Measurements from ENCODE around the gene CLDN18.

The CLDN18 gene

DNA sequence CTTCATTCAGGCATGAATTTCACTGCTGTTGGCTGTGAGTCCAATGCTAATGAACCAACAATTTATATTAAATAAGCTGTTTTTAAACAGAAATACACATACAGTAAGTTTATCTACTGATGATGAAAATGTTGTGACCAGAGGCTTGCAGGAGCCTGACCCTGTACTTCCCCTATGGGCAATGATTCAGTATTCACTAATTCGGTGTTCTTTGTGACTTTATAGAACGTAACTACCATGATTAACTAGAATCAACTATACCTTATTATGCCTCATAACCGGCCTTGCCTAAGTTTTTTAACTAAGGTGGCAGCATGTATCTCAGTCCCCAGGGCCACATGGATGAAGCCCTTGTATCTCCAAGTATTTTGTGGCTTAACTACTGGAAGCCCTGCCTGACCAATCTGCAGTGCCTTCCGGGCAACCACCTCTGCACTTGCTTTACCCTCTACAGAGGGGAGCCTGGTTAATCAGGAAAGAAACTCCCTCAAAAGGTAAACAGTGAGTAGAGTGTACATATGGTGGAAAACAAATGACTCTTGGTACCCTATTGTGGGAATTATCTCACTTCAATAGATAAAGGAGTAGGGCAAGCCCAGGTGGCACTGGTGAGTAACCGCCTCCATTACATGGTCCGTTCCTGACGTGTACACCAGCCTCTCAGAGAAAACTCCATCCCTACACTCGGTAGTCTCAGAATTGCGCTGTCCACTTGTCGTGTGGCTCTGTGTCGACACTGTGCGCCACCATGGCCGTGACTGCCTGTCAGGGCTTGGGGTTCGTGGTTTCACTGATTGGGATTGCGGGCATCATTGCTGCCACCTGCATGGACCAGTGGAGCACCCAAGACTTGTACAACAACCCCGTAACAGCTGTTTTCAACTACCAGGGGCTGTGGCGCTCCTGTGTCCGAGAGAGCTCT is 11.6 kb upstream of the CLDN18 start:
- peaks cover 16% of the 10 kb centered on the region; the same call in 1 of the 2 replicates for H3K9me3 ChIP-seq (ENCODE audit: insufficient read depth, low read depth, low read length)
- no peaks in the 10 kb centered on the region for H3K27me3 ChIP-seq (ENCODE audit: insufficient read depth, low read length)
- H3K4me3 ChIP-seq (ENCODE audit: low read length): no peak overlapping the region
- no peaks in the 10 kb centered on the region for H3K36me3 ChIP-seq (ENCODE audit: insufficient read depth, low read length)
- H3K27ac ChIP-seq (ENCODE audit: low read depth, low read length): no peak overlapping the region
- WGBS: 94% methylated on average over 18 of the region's 18 CpGs
- H3K4me1 ChIP-seq (ENCODE audit: insufficient read depth, low read length): no peaks in the 10 kb centered on the region
- H3K9ac ChIP-seq (ENCODE audit: low read depth, low read length): no peak overlapping the region

DNA sequence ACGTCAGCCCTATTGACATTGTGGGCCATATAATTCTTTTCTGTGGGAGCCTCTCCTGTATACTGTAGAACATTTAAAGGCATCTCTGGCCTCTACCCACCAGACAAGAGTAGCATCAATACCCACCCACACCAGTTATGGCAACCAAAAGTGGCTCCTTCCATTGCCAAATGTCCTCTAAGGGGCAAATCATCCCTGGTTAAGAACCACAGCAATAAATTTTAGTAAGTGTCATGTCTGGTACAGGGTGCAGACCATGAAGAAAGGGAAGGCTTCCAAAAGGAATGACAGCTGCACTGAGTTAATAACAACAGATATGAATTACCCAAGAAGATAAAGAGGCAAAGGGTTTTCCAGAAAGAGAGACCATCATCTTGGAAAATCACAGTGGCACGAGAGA is 6.9 kb upstream of the CLDN18 start:
- Histone ChIP-seq H3K4me3 (ENCODE audit: low read length) (no peak overlapping the region), H3K4me1 (ENCODE audit: insufficient read depth, low read length) (no peaks in the 10 kb centered on the region), H3K27me3 (ENCODE audit: insufficient read depth, low read length) (no peaks in the 10 kb centered on the region), H3K27ac (ENCODE audit: low read depth, low read length) (no peak overlapping the region), H3K9ac (ENCODE audit: low read depth, low read length) (no peak overlapping the region), H3K36me3 (ENCODE audit: insufficient read depth, low read length) (no peaks in the 10 kb centered on the region), H3K9me3 (ENCODE audit: insufficient read depth, low read depth, low read length) (no peaks in the 10 kb centered on the region)
- WGBS: 95% methylated on average over 2 of the region's 2 CpGs

DNA sequence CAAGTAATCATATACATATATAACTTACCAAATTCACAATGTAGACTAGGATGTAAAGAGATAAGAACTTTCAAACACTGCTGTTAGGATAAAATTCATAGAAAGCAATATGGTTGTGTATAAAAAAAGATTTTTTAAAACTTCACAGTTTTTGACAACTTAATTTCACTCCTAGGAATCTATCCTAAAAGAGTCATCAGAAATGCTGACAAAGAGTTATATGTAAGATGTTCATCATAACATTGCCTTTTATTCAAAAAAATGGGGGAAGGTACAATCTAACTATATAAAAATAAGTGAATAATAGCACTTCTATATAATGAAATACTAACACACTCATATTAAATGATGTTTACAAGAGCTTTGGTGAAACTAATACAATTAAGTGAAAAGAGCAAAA is 4.3 kb upstream of the CLDN18 start:
- Histone ChIP-seq H3K27ac (ENCODE audit: low read depth, low read length) (no peak overlapping the region), H3K27me3 (ENCODE audit: insufficient read depth, low read length) (no peaks in the 10 kb centered on the region), H3K9me3 (ENCODE audit: insufficient read depth, low read depth, low read length) (no peaks in the 10 kb centered on the region), H3K36me3 (ENCODE audit: insufficient read depth, low read length) (no peaks in the 10 kb centered on the region), H3K4me3 (ENCODE audit: low read length) (no peak overlapping the region), H3K4me1 (ENCODE audit: insufficient read depth, low read length) (no peaks in the 10 kb centered on the region), H3K9ac (ENCODE audit: low read depth, low read length) (no peak overlapping the region)

DNA sequence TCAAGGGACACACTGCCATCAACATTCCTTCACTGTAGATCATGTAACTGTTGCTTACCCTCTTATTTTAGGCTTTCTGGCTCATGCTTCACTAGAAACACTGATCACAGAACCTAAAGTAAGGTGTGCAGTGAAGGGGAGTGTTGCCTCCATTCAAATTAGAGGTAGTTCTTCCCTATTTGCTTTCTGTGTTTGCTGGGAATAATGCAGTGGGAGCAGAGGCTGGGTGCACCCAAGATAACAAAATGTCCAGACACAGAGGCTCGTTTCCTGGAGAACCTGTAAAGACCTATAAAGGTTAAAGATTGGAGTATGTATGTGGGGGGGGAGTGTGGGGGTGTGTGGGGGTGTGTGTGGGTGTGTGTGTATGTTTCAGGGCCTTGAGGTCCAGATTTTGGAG is 2.1 kb upstream of the CLDN18 start:
- Histone ChIP-seq H3K9me3 (ENCODE audit: insufficient read depth, low read depth, low read length) (no peaks in the 10 kb centered on the region), H3K4me3 (ENCODE audit: low read length) (no peak overlapping the region), H3K9ac (ENCODE audit: low read depth, low read length) (no peak overlapping the region), H3K27me3 (ENCODE audit: insufficient read depth, low read length) (no peaks in the 10 kb centered on the region), H3K36me3 (ENCODE audit: insufficient read depth, low read length) (no peaks in the 10 kb centered on the region), H3K27ac (ENCODE audit: low read depth, low read length) (no peak overlapping the region), H3K4me1 (ENCODE audit: insufficient read depth, low read length) (no peaks in the 10 kb centered on the region)
- WGBS: 90% methylated on average over 1 of the region's 1 CpG

DNA sequence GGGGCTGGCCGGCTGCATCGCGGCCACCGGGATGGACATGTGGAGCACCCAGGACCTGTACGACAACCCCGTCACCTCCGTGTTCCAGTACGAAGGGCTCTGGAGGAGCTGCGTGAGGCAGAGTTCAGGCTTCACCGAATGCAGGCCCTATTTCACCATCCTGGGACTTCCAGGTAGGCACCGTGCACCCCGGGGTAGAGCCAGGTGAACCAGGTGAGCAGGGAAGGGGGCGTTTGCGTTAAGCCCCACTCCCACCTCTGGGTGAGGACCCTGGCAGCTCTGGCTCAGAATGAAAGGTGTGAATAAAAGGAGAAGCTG is 267 bp downstream of the CLDN18 start:
- Histone ChIP-seq H3K9me3 (ENCODE audit: insufficient read depth, low read depth, low read length) (no peaks in the 10 kb centered on the region), H3K27me3 (ENCODE audit: insufficient read depth, low read length) (no peaks in the 10 kb centered on the region), H3K9ac (ENCODE audit: low read depth, low read length) (no peak overlapping the region), H3K4me1 (ENCODE audit: insufficient read depth, low read length) (no peaks in the 10 kb centered on the region), H3K36me3 (ENCODE audit: insufficient read depth, low read length) (no peaks in the 10 kb centered on the region), H3K27ac (ENCODE audit: low read depth, low read length) (no peak overlapping the region), H3K4me3 (ENCODE audit: low read length) (no peak overlapping the region)
- 94% methylated on average over 14 of the region's 14 CpGs for WGBS

DNA sequence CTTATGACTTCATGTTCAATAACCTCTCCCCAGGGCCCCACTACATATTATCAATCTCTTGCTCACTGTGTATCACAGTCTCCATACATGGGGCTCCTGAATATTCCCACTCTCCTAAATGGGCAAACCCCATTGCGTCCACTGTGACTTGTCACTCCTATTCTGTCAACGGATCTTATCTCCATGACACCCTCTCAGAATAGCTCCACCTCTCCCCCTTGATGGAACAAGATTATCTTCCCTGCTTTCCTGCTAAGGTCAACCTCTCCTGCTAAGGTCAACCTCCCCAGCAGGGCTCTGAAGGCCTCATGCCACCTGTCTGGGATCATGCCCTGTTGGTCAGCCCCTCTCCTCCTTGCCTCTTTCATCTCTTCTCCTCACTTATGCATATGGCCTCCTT is 1.8 kb downstream of the CLDN18 start:
- Histone ChIP-seq H3K27me3 (ENCODE audit: insufficient read depth, low read length) (no peaks in the 10 kb centered on the region), H3K36me3 (ENCODE audit: insufficient read depth, low read length) (no peaks in the 10 kb centered on the region), H3K4me1 (ENCODE audit: insufficient read depth, low read length) (no peaks in the 10 kb centered on the region), H3K9ac (ENCODE audit: low read depth, low read length) (no peak overlapping the region), H3K9me3 (ENCODE audit: insufficient read depth, low read depth, low read length) (no peaks in the 10 kb centered on the region), H3K4me3 (ENCODE audit: low read length) (no peak overlapping the region), H3K27ac (ENCODE audit: low read depth, low read length) (no peak overlapping the region)
- WGBS: 77% methylated on average over 2 of the region's 2 CpGs

GRCh38 chr3:138012526-138012925 is 2.6 kb downstream of the CLDN18 start:
- WGBS: 95% methylated on average over 4 of the region's 4 CpGs
- Histone ChIP-seq H3K27ac (ENCODE audit: low read depth, low read length) (no peak overlapping the region), H3K36me3 (ENCODE audit: insufficient read depth, low read length) (no peaks in the 10 kb centered on the region), H3K4me1 (ENCODE audit: insufficient read depth, low read length) (no peaks in the 10 kb centered on the region), H3K4me3 (ENCODE audit: low read length) (no peak overlapping the region), H3K27me3 (ENCODE audit: insufficient read depth, low read length) (no peaks in the 10 kb centered on the region), H3K9ac (ENCODE audit: low read depth, low read length) (no peak overlapping the region), H3K9me3 (ENCODE audit: insufficient read depth, low read depth, low read length) (no peaks in the 10 kb centered on the region)

GRCh38 chr3:138016065-138016464 is 6.1 kb downstream of the CLDN18 start:
- H3K36me3 ChIP-seq (ENCODE audit: insufficient read depth, low read length): no peaks in the 10 kb centered on the region
- H3K27ac ChIP-seq (ENCODE audit: low read depth, low read length): no peak overlapping the region
- no peaks in the 10 kb centered on the region for H3K9me3 ChIP-seq (ENCODE audit: insufficient read depth, low read depth, low read length)
- 93% methylated on average over 2 of the region's 2 CpGs for WGBS
- no peak overlapping the region for H3K4me3 ChIP-seq (ENCODE audit: low read length)
- H3K27me3 ChIP-seq (ENCODE audit: insufficient read depth, low read length): no peaks in the 10 kb centered on the region
- H3K9ac ChIP-seq (ENCODE audit: low read depth, low read length): no peak overlapping the region
- H3K4me1 ChIP-seq (ENCODE audit: insufficient read depth, low read length): no peaks in the 10 kb centered on the region

DNA sequence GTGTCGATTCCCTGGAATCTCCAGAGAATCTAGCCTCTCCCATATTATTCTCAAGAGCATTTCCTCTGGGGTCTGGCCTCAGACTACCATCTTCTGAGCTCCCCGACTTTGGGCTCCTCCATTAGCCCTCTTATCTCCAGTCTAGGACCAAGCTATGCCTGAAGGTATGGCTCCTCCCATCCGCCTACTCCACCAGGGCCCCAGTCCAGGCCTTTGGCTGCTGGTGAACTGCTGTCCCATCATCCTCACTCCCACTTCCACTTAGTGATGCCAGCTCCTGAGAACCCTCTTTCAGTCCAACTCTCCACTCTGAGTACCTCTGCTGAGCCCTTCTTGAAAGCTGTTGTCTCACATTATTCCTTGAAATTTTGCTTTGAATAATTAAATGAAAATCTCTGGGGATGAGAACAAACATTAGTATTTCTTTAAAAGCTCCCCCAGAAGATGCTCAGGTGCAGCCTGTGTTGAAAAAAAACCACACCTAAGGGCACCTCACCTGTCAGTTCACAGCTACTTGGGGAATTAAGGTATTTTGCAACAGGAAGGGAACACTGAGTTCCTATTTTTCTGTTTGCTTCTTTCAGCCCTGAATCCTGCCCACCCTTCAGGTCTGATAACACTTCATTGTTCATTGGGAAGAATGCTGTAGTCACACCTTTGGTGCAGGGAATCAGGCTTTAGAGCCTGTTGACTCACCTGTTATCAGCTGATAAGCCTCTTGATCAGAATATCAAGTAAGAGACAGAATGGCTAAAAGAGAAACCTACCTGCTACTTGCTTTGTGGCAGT is 9.5 kb downstream of the CLDN18 start:
- no peaks in the 10 kb centered on the region for H3K4me1 ChIP-seq (ENCODE audit: insufficient read depth, low read length)
- no peak overlapping the region for H3K4me3 ChIP-seq (ENCODE audit: low read length)
- no peaks in the 10 kb centered on the region for H3K27me3 ChIP-seq (ENCODE audit: insufficient read depth, low read length)
- 94% methylated on average over 3 of the region's 3 CpGs for WGBS
- H3K36me3 ChIP-seq (ENCODE audit: insufficient read depth, low read length): no peaks in the 10 kb centered on the region
- H3K27ac ChIP-seq (ENCODE audit: low read depth, low read length): no peak overlapping the region
- H3K9me3 ChIP-seq (ENCODE audit: insufficient read depth, low read depth, low read length): no peaks in the 10 kb centered on the region
- no peak overlapping the region for H3K9ac ChIP-seq (ENCODE audit: low read depth, low read length)

DNA sequence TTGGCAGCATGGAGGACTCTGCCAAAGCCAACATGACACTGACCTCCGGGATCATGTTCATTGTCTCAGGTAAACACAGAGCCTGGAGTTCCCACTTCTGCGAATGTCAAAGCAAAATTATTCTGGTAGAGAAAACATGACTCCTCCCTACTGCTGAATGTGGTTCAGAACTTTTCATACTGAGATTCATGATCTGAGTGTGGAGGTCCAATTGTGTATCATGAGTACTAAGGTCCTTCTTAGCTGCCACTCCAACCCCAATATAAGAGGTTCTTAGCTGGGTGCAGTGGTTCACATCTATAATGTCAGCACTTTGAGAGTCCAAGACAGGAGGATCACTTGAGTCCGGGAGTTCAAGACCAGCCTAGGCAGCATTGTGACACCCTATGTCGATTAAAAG is 13.8 kb downstream of the CLDN18 start:
- Histone ChIP-seq H3K4me3 (ENCODE audit: low read length) (no peak overlapping the region), H3K9ac (ENCODE audit: low read depth, low read length) (no peak overlapping the region), H3K27ac (ENCODE audit: low read depth, low read length) (no peak overlapping the region), H3K4me1 (ENCODE audit: insufficient read depth, low read length) (no peaks in the 10 kb centered on the region), H3K27me3 (ENCODE audit: insufficient read depth, low read length) (no peaks in the 10 kb centered on the region), H3K36me3 (ENCODE audit: insufficient read depth, low read length) (no peaks in the 10 kb centered on the region), H3K9me3 (ENCODE audit: insufficient read depth, low read depth, low read length) (no peaks in the 10 kb centered on the region)
- WGBS: 90% methylated on average over 3 of the region's 4 CpGs

- no peaks in the 10 kb centered on the region for H3K4me1 ChIP-seq (ENCODE audit: insufficient read depth, low read length)
- H3K9me3 ChIP-seq (ENCODE audit: insufficient read depth, low read depth, low read length): no peaks in the 10 kb centered on the region
- H3K4me3 ChIP-seq (ENCODE audit: low read length): no peak overlapping the region
- no peaks in the 10 kb centered on the region for H3K36me3 ChIP-seq (ENCODE audit: insufficient read depth, low read length)
- H3K27me3 ChIP-seq (ENCODE audit: insufficient read depth, low read length): no peaks in the 10 kb centered on the region
- H3K9ac ChIP-seq (ENCODE audit: low read depth, low read length): no peak overlapping the region
- no peak overlapping the region for H3K27ac ChIP-seq (ENCODE audit: low read depth, low read length)
These were observed 15.6 kb downstream of the CLDN18 start for GRCh38 chr3:138025553-138025952.
